RCC 7860 (cell line): ENCODE measurements around the gene FGF12.
A peak's percentile ranks its signal among the peaks of the same experiment; 100 is the strongest.

Experiments
- DNase-seq: peaks from one replicate; pipeline ENCODE4 v3.0.0-alpha.2; 2015; ENCODE audit warnings: low spot score
- FAIRE-seq: peaks from 2 replicates; lab custom pipeline; 2012; peaks lifted over from hg19 to GRCh38; lab: Jason Lieb, UNC

Gene FGF12

GRCh38 chr3:192279664-192280063 lies 447.7 kb downstream of the FGF12 start:
- FAIRE-seq: no peak

GRCh38 chr3:192277477-192277876 lies 449.9 kb downstream of the FGF12 start:
- DNase-seq (no peak), FAIRE-seq (no peak)

More at GRCh38 chr3:192279664-192280063, 447.7 kb downstream of the FGF12 start:
- no peak for DNase-seq

GRCh38 chr3:192275741-192276355 lies 451.5 kb downstream of the FGF12 start:
- DNase-seq (no peak), FAIRE-seq (no peak)

- no peak for FAIRE-seq
- no peak for DNase-seq
Measured at GRCh38 chr3:192273697-192274010, 453.7 kb downstream of the FGF12 start.

- FAIRE-seq (no peak), DNase-seq (no peak)
Measured at GRCh38 chr3:192273001-192273696, 454.2 kb downstream of the FGF12 start.

GRCh38 chr3:192262001-192262400 lies 465.3 kb downstream of the FGF12 start:
- no peak for DNase-seq
- no peak for FAIRE-seq

GRCh38 chr3:192261135-192261534 lies 466.2 kb downstream of the FGF12 start:
- no peak for FAIRE-seq
- DNase-seq: no peak

- peak; percentile 18 for DNase-seq
- peak; percentile 90 for FAIRE-seq
Measured at GRCh38 chr3:192260116-192261010, 467.0 kb downstream of the FGF12 start.

GRCh38 chr3:192259661-192260060 lies 467.7 kb downstream of the FGF12 start:
- peak; percentile 95 for FAIRE-seq

GRCh38 chr3:192258721-192259120 lies 468.6 kb downstream of the FGF12 start:
- DNase-seq (no peak), FAIRE-seq (no peak)

More at GRCh38 chr3:192259661-192260060, 467.7 kb downstream of the FGF12 start:
- DNase-seq: peak; percentile 34

GRCh38 chr3:192255839-192256238 lies 471.5 kb downstream of the FGF12 start:
- FAIRE-seq (no peak), DNase-seq (no peak)

GRCh38 chr3:192253138-192253887 lies 474.0 kb downstream of the FGF12 start:
- FAIRE-seq (no peak), DNase-seq (no peak)

GRCh38 chr3:192249516-192249915 lies 477.8 kb downstream of the FGF12 start:
- no peak for DNase-seq
- no peak for FAIRE-seq

- no peak for DNase-seq
- FAIRE-seq: peak; percentile 22
Measured at GRCh38 chr3:192246847-192247559, 480.3 kb downstream of the FGF12 start.

- DNase-seq (no peak), FAIRE-seq (no peak)
Measured at GRCh38 chr3:192244591-192244990, 482.8 kb downstream of the FGF12 start.

GRCh38 chr3:192239956-192240355 lies 487.4 kb downstream of the FGF12 start:
- no peak for FAIRE-seq

GRCh38 chr3:192237992-192238608 lies 489.2 kb downstream of the FGF12 start:
- DNase-seq (no peak), FAIRE-seq (no peak)

More at GRCh38 chr3:192239956-192240355, 487.4 kb downstream of the FGF12 start:
- no peak for DNase-seq

- FAIRE-seq: no peak
Measured at GRCh38 chr3:192229866-192230265, 497.5 kb downstream of the FGF12 start.

GRCh38 chr3:192224634-192225155 lies 502.6 kb downstream of the FGF12 start:
- DNase-seq (no peak), FAIRE-seq (no peak)

More at GRCh38 chr3:192229866-192230265, 497.5 kb downstream of the FGF12 start:
- DNase-seq: no peak
